A673 (cell line): ENCODE measurements around the gene SPATA9.

Experiments used
- EZH2 ChIP-seq: fragments of 200-600 bp; sonication (generic); IDR thresholded peaks from 2 replicates; pipeline ENCODE4 v1.6.1; 2017; ENCODE audit warnings: borderline replicate concordance, low read depth, mild to moderate bottlenecking, mixed read lengths, antibody characterized with exemption, low read length; ENCODE audit not compliant: poor library complexity, severe bottlenecking
- TF ChIP-seq, protein P1 (sequence below): fragments of 300-800, 200-600 bp; sonication (generic); conservative IDR thresholded peaks from 2 replicates; pipeline ENCODE4 v1.5.1; 2017; ENCODE audit warnings: low read depth, mild to moderate bottlenecking, antibody characterized with exemption, low read length, moderate library complexity, mixed read lengths

DNA sequence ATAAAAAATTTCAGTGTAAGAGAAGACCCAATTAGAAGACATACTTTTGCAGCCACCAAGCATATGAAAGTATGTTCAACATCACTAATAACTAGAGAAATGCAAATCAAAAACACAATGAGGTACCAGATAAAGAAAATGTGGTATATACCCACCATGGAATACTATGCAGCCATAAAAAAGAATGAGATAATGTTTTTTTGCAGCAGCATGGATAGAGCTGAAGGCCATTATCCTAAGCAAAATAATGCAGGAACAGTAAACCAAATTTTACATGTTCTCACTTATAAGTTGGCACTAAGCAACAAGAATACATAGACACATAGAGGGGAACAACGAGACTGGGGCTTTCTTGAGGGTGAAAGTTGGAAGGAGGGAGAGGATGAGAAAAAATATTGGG, 6.9 kb upstream of the SPATA9 start:
- TF ChIP-seq, protein P1, sequence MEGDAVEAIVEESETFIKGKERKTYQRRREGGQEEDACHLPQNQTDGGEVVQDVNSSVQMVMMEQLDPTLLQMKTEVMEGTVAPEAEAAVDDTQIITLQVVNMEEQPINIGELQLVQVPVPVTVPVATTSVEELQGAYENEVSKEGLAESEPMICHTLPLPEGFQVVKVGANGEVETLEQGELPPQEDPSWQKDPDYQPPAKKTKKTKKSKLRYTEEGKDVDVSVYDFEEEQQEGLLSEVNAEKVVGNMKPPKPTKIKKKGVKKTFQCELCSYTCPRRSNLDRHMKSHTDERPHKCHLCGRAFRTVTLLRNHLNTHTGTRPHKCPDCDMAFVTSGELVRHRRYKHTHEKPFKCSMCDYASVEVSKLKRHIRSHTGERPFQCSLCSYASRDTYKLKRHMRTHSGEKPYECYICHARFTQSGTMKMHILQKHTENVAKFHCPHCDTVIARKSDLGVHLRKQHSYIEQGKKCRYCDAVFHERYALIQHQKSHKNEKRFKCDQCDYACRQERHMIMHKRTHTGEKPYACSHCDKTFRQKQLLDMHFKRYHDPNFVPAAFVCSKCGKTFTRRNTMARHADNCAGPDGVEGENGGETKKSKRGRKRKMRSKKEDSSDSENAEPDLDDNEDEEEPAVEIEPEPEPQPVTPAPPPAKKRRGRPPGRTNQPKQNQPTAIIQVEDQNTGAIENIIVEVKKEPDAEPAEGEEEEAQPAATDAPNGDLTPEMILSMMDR, result no peak
- no peak for TF ChIP-seq EZH2
